HG03520 (cell line): ENCODE results near the gene HNRNPA1.
"Not testable (repeated sequence)": the region's sequence is repeated elsewhere in the genome, so short reads cannot be mapped to it uniquely, and the experiment has no call there.

ENCODE experiments used
- ATAC-seq: cut with Tn5 transposase; IDR thresholded peaks from one replicate; pipeline ENCODE4 v1.9.1; 2021; ENCODE audit warnings: mild to moderate bottlenecking, moderate library complexity; ENCODE audit not compliant: unreplicated experiment

The HNRNPA1 gene

GRCh38 chr12:54280468-54281260 lies at the start of gene HNRNPA1:
Gene HNRNPA1 (plus strand): TSS chr12:54280726. CDS start chr12:54280808, 82 bp downstream.
- peak; percentile 84 for ATAC-seq

GRCh38 chr12:54231269-54231668 lies 49.3 kb upstream of the HNRNPA1 start:
- not testable (repeated sequence) for ATAC-seq

- no peak for ATAC-seq
Measured at GRCh38 chr12:54232790-54233189, 47.7 kb upstream of the HNRNPA1 start.

GRCh38 chr12:54238531-54238930 lies 42.0 kb upstream of the HNRNPA1 start:
- ATAC-seq: no peak

GRCh38 chr12:54239620-54240019 lies 40.9 kb upstream of the HNRNPA1 start:
- no peak for ATAC-seq

- no peak for ATAC-seq
Measured at GRCh38 chr12:54240129-54240528, 40.4 kb upstream of the HNRNPA1 start.

GRCh38 chr12:54240971-54241588 lies 39.4 kb upstream of the HNRNPA1 start:
- ATAC-seq: no peak

- ATAC-seq: no peak
Measured at GRCh38 chr12:54246011-54246641, 34.4 kb upstream of the HNRNPA1 start.

GRCh38 chr12:54249489-54249888 lies 31.0 kb upstream of the HNRNPA1 start:
- no peak for ATAC-seq

- ATAC-seq: no peak
Measured at GRCh38 chr12:54251667-54252284, 28.8 kb upstream of the HNRNPA1 start.

- no peak for ATAC-seq
Measured at GRCh38 chr12:54253240-54253639, 27.3 kb upstream of the HNRNPA1 start.

GRCh38 chr12:54257332-54257731 lies 23.2 kb upstream of the HNRNPA1 start:
- ATAC-seq: no peak

GRCh38 chr12:54258201-54258681 lies 22.3 kb upstream of the HNRNPA1 start:
- no peak for ATAC-seq

- peak; percentile 63 for ATAC-seq
Measured at GRCh38 chr12:54259194-54260011, 21.1 kb upstream of the HNRNPA1 start.

GRCh38 chr12:54261815-54262402 lies 18.6 kb upstream of the HNRNPA1 start:
- ATAC-seq: no peak

- no peak for ATAC-seq
Measured at GRCh38 chr12:54262403-54262925, 18.1 kb upstream of the HNRNPA1 start.

GRCh38 chr12:54265364-54265812 lies 15.1 kb upstream of the HNRNPA1 start:
- no peak for ATAC-seq

GRCh38 chr12:54266852-54267251 lies 13.7 kb upstream of the HNRNPA1 start:
- ATAC-seq: no peak

- ATAC-seq: no peak
Measured at GRCh38 chr12:54270345-54270744, 10.2 kb upstream of the HNRNPA1 start.

GRCh38 chr12:54272214-54272613 lies 8.3 kb upstream of the HNRNPA1 start:
- no peak for ATAC-seq
